Endothelial cell of hepatic sinusoid (primary cell): ENCODE results near the gene SURF6.
"Not testable (repeated sequence)": the region's sequence is repeated elsewhere in the genome, so short reads cannot be mapped to it uniquely, and the experiment has no call there.

Experiments used
- in situ Hi-C: cut with HindIII; loops from 2 replicates; pipeline ENCODE4 v1.10.0; 2017; ENCODE audit warnings: low sequenced_read_pairs

SURF6 gene

GRCh38 chr9:133329306-133330156, 6.5 kb downstream of the SURF6 start:
- in situ Hi-C loops = not testable (repeated sequence)

DNA sequence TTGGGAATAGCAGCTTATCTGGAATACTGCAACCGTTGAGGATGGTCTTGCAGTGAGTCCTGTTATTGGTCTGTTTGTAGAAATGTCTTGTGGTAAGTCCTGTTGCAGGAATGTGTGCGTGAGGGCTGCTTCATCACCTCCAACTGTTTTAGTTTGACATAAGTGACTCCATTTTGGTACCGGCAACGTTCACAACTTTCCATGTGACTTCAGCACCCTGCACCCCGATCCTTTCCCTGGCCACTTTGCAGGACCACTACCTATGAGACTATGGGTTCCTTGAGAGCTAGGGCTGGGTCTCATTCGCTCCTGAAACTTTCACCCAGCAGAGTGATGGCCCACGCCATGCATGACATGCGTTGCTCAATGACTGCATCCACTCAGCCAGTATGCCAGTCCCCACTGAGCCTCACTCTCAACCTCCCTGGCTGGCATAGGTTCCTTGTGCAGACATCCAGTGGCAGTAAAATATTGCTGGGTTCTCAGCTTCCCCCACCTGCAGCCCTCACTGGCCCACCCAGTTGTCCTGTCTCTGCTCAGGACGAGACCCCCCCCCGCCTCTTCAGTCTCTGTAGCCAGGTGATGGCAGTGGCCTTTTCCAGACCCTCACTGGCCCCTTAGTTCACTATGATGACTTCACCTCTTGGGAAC, 8.0 kb downstream of the SURF6 start:
- in situ Hi-C loops = no loop called here

- in situ Hi-C loops = not testable (repeated sequence)
These were observed 9.0 kb downstream of the SURF6 start for GRCh38 chr9:133327021-133327420.

DNA sequence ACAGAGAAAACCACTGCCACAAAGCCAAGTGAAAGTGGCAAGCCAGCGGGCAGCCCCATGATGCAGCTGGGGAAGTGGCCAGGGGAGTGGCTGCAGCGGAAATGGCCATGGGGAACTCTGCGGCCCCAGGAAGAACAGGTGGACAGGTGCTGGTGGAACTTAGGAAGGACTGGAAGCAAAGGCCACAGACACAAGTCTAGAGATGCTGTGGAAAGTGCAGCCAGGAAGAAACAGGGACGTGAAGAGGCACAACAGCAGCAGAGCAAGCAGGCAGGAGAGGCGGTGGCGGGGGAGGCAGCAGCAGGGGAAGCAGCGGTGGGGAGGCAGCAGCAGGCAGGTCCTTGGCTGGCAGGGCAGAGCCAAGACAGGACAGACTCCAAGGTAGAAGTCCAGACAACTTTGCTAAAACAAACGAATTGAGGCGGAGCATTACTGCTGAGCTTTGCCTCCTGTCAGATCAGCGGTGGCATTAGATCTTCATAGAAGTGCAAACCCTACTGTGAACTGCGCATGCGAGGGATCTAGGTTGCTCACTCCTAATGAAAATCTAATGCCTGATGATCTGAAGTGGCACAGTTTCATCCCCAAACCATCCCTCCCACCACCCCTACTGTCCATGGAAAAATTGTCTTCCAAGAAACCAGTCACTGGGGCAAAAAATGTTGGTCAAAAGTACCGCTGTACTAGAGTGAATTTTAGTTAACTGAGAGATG, 11.8 kb downstream of the SURF6 start:
- in situ Hi-C loops = no loop called here

- in situ Hi-C loops = no loop called here
These were observed 12.8 kb downstream of the SURF6 start for GRCh38 chr9:133323211-133323610.

- in situ Hi-C loops = no loop called here
These were observed 13.3 kb downstream of the SURF6 start for GRCh38 chr9:133322701-133323100.

DNA sequence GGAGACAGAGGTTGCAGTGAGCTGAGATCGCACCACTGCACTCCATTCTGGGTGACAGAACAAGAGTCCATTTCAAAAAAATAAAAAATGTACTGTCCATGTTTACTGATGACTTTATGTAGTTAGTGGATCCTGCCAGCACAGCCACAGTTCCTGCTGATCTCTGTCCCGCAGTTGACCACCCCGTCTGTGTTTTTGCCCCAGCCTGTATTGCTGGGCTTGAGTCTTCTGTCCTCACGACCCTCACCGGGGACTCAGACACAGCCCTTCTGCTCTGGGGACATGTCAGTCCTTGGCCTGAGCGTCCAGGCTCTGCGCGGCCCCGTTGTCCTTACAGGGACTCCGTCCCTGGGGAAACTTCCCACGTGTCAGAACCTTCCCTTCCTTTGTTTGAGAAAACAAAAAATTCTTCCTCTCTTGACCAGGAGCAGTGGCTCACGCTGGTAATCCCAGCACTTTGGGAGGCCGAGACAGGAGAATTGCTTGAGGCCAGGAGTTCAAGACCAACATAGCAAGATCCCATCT, 14.5 kb downstream of the SURF6 start:
- in situ Hi-C loops = no loop called here

GRCh38 chr9:133320421-133320881, 15.5 kb downstream of the SURF6 start:
- in situ Hi-C loops = no loop called here

DNA sequence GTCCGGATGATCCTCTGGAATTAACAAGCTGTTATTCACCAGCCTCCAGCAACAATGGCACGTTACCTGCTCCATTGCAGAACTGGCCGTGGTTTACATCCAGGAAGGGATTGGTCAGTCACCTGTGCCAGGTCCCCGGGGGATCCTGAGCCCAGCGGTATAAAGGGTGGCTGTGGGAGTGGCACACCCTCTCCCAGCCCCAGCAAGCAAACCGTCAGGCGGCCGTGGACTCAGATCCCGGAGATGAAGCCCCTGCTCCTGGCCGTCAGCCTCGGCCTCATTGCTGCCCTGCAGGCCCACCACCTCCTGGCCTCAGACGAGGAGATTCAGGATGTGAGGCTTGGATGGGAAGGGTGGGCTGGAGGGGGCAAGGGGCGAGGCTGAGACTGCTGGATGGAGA, 18.4 kb downstream of the SURF6 start:
- in situ Hi-C loops = not testable (repeated sequence)

- in situ Hi-C loops = no loop called here
These were observed 20.0 kb downstream of the SURF6 start for GRCh38 chr9:133315997-133316396.

DNA sequence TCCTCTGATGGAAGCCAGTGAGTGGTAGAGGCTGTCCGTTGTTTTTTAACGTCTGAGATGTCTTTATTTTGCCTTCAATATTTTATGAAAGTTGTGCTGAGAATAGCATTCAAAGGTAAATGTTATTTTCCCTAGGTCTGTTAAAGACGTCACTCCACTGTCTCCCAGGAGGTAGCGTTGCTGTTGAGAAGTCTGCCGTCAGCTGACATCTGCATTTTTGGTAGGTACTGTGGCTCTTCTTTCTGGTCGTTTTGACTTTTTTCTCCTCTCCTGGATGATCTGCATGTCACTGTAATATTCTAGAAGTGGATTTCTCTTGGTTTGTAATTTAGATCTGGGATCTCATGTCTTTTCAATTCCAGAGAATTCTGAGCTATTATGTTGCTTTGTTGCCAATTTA, 26.4 kb downstream of the SURF6 start:
- in situ Hi-C loops = no loop called here

- in situ Hi-C loops = no loop called here
These were observed 28.7 kb downstream of the SURF6 start for GRCh38 chr9:133307301-133307700.

DNA sequence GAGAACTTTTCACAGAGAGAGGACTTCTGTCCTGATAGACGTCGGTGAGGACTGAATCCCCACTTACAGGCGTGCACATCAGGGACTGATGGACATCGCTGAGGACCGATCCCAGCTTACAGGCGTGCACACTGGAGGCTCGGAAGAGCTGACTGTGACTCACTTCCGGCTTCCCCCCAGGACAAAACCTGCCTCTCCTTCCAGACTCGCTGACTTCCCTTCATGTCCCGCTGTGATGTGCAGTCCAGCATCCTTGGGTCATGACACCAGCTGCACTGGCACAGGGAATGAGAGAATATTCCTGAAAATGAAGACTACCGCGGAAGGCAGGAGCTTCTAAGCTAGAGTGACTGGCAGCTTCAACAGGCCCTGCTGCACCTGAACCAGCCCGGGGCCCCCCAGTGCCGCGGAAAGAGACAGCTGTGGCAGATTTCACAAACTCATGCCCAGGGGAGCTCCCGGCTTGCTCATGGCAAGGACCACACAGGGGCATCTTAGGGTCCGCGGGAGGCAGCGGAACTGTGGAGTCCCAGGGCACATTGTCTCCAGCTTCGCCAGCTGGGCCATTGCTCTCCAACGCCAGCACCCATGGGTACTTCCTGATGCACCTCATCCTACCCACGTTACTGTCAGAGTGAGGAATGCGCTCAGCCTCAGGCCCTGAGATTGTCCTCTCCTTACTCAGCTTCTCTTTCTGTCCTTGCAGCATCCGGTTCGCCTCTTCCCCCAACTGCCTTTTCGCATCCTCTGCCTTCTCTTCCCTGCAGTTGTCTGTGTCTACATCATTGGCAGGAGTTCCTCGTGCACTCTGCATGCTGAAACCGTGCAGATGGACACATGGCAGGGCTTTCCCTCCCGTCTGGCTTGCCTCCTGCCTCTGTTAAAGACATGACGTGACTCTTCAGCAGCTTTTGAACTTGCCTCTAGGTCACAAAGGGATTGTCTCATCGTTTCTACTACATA, 29.5 kb downstream of the SURF6 start:
- in situ Hi-C loops = no loop called here

GRCh38 chr9:133305731-133306130, 30.3 kb downstream of the SURF6 start:
- in situ Hi-C loops = no loop called here

DNA sequence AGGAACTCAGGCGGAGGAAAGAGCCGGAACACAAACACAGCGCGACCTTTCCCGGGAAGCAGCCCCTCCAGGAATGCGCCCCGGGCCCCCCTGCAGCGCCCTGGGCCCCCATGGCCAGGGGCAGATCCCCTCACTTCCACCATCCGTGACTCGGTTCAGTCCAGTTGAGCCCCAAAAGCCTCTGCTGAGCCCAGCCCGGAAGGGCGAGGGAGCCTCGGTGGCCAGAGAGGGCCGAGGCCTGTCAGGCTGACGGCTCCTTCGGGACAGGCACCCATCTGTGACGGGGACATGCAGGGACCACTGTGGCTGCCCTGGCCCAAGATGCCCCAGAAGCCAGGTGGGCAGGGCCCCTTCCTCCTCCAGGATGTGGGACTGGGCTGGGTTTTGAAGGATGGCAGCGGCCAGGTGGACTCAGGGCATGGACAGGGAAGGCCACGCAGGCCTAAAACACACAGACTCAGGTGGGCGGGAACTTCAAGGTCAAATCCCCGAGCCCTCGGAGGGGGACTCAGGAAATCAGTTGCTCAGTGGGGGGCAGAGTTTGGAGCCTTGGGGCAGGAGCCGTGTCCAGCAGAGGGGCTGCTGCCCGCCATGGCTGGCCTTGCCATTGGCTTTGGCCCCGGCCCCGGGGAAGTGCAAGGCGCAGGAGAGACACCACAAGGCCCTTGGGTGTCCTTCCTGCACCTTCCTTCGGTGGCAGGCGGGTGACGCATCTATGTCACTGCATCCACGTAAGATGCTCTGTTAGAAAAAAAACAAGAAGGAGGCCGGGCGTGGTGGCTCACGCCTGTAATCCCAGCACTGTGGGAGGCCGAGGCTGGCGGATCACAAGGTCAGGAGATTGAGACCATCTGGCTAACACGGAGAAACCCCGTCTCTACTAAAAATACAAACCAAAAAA, 31.3 kb downstream of the SURF6 start:
- in situ Hi-C loops = no loop called here

- in situ Hi-C loops = no loop called here
These were observed 31.9 kb downstream of the SURF6 start for GRCh38 chr9:133304158-133304470.

- in situ Hi-C loops = no loop called here
These were observed 32.5 kb downstream of the SURF6 start for GRCh38 chr9:133303266-133304157.
